ENCODE data around the gene CTIF. TPM values are rescaled to one million over a fixed set of nuclear protein-coding genes. Genes with fewer than 3 reads are reported as not detected.

CTIF gene
- total and polyA plus RNA-seq, 12 donors: 20.5 to 159 (median 57.0) TPM

DNA sequence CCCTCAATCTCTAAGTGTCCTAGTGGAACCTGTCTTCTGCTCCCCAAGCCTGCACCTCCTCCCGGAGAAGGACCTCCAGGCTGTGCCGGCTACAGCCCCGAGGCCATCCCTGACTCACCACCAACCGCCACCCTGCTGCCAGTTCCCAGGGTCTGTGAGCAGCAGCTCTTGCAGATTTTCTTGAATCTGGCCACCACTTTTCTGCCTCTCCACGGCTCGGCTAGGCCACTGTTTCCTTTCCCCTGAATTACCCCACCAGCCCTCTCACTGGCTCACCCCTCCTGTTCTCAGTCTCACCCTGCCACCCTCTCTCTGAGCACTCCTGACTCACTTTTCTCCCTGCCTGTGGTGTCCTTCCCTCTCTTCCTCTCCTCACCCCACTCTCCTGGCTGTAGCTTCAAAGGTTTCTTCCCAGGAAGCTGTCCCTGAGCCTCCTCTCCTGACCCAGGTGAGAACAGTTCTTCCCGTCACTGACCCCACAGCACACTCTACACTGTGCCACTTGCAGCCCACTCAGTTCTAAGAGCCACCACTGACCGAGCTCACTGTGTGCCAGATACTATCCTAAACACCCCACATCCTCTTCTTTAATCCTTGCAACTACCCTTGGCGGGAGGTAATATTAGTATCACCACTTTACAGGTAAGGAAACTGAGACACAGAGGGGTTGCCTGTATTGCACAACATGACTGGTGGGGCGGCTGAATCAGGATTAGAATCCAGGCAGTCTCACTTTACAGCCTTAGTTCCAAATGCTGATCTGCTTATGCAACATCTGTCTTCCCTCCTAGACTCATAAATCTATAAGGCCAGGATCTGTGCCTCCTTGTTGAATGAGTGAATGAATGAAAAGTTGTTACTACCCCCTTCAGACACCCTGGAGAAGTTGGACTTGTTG lies 300.3 kb downstream of the CTIF start:
- TF ChIP-seq, protein P1, sequence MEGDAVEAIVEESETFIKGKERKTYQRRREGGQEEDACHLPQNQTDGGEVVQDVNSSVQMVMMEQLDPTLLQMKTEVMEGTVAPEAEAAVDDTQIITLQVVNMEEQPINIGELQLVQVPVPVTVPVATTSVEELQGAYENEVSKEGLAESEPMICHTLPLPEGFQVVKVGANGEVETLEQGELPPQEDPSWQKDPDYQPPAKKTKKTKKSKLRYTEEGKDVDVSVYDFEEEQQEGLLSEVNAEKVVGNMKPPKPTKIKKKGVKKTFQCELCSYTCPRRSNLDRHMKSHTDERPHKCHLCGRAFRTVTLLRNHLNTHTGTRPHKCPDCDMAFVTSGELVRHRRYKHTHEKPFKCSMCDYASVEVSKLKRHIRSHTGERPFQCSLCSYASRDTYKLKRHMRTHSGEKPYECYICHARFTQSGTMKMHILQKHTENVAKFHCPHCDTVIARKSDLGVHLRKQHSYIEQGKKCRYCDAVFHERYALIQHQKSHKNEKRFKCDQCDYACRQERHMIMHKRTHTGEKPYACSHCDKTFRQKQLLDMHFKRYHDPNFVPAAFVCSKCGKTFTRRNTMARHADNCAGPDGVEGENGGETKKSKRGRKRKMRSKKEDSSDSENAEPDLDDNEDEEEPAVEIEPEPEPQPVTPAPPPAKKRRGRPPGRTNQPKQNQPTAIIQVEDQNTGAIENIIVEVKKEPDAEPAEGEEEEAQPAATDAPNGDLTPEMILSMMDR (IDR thresholded peaks at IDR 0.05): no peak
- no peak for TF ChIP-seq POLR2A (IDR thresholded peaks at IDR 0.05)
- H3K36me3 ChIP-seq (replicated peaks in 1 of 2): no peaks in the 10 kb centered on the region
- H3K27ac ChIP-seq: peak overlapping the region in 3 of 5 donors; percentile 66 to 73 (median 70)
- peaks cover 20 to 65% of the 10 kb centered on the region in 2 donors for H3K4me1 ChIP-seq (replicated peaks in 1 of 2)
- no peaks in the 10 kb centered on the region for H3K9me3 ChIP-seq (replicated peaks in 1 of 3)
- DNase-seq: peak; percentile 61 to 82 (median 76)
- H3K4me3 ChIP-seq: no peak overlapping the region
- WGBS, 4 donors: 44 to 56% (median 50%) methylated on average over 7 to 10 of the region's 10 CpGs
- intact Hi-C loops (cut with DNase I): loop anchor here in 1 of 2 donors (10.0 kb wide), 1 partner anchor 106 kb away; no protein-coding TSS in a partner anchor
- H3K27me3 ChIP-seq: no peaks in the 10 kb centered on the region

DNA sequence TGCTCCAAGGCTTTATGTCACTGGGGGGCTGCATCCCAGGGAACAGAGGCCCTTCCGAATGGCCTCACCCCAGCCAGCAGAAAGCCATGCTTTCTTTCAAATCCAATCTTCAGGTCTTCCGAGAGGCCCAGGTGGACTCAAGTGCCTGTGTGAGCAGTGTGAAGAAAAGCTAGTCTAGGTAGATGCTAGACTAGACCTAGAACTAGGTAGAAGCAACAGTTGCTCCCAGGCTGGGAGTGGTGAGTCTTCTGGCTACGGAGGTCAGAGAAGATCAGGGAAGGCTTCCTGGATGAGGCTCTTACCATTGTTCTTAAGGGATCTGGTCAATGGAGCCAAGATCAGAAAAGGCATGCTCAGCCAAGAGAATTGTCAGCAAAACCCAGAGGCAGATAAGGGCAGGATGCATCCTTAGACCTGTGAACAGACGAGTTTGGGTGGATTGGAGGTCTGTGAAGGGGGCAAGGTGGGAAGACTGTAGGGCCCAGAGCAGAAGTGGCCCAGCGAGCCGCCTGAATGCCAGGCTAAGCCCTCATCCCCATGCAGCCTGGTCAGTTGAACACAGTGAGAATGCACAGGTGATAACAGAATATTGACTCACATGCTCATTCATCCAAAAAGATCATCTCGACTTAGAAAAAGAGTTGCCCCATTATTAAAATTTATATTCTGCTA lies 301.1 kb downstream of the CTIF start:
- Histone ChIP-seq H3K4me1 (replicated peaks in 1 of 2) (peaks cover 20 to 65% of the 10 kb centered on the region in 2 donors), H3K4me3 (no peak overlapping the region), H3K9me3 (replicated peaks in 1 of 3) (no peaks in the 10 kb centered on the region), H3K27ac (peak overlapping the region in 3 of 5 donors; percentile 66 to 87 (median 73)), H3K36me3 (replicated peaks in 1 of 2) (no peaks in the 10 kb centered on the region), H3K27me3 (no peaks in the 10 kb centered on the region)
- 79 to 93% (median 82%) methylated on average over 6 to 7 of the region's 7 CpGs for WGBS, 4 donors
- TF ChIP-seq POLR2A (IDR thresholded peaks at IDR 0.05): no peak
- intact Hi-C loops (cut with DNase I): loop anchor here in 1 of 2 donors (10.0 kb wide), 1 partner anchor 105 kb away; no protein-coding TSS in a partner anchor
- DNase-seq: peak in 1 of 7 donors; percentile 11

DNA sequence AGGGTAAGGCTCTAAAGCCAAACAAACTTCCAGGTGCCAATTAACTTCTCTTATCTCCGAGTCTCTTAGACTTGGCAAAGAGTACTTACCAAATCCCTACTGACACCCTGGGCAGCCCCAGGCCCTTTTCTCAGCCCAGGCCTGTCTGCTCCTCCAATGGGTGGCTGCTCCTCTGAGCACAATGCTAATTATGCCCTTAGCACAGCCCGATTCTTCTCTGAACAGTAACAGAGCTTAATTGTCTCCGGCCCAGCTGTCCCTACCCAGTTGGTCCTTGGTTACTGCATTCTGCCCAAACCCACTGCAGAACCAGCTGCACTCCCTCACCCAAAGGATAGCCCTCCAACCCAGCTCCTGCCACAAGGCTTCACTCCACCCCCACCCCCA lies 301.7 kb downstream of the CTIF start:
- Histone ChIP-seq H3K9me3 (replicated peaks in 1 of 3) (no peaks in the 10 kb centered on the region), H3K4me1 (replicated peaks in 1 of 2) (peaks cover 20 to 66% of the 10 kb centered on the region in 2 donors), H3K27ac (peak overlapping the region in 2 of 5 donors; percentile 73 to 87), H3K36me3 (replicated peaks in 1 of 2) (no peaks in the 10 kb centered on the region), H3K4me3 (no peak overlapping the region), H3K27me3 (no peaks in the 10 kb centered on the region)
- intact Hi-C loops (cut with DNase I): no loop called here
- WGBS, 4 donors: 73 to 89% (median 80%) methylated on average over 3 of the region's 3 CpGs
- TF ChIP-seq POLR2A (IDR thresholded peaks at IDR 0.05): no peak
- TF ChIP-seq, protein P1 (IDR thresholded peaks at IDR 0.05): no peak
- peak in 1 of 7 donors; percentile 10 for DNase-seq

DNA sequence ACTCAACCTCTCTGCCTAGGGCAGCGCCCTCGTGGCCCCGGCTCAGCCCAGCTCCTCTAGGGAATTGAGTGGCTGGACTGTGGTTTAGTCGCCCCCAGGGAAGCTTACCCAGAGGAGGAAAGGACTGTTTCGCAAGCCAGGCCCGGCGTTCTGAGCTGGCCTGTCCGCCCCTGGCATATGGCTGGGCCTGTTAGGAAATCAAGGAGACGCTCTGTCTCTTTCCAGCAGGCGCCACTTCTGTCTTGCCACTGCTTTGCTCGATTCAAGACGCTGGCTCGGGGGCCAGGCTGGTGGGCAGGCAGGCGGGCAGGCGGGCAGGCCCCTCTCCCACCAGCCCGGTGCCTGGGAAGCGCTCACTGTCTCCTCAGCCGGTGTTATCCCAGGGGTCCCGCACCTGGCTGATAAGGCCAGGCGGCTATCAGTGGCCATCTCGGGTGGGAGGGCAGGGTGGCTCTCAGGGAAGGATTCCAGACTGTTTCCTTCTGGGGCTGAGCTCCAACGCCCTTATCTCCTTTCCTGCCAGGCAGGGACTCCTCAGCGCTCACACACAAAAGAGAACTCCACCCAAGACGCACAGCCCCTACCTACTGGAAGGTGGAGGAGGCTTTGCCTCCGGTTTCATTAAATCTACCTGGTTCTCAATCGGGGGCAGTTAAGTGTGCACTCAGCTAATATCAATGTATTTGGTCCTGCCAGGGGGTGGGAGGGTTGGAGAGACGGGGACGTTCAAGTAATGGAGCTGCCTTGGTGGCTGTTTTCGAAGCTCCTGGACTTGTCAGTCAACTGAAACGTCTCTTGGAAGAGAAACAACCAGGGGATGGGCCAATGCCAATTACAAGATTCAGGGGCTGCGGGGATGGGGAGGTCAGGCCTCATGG lies 302.8 kb downstream of the CTIF start:
- 58 to 71% (median 64%) methylated on average over 17 to 31 of the region's 31 CpGs for WGBS, 4 donors
- no peak overlapping the region for H3K4me3 ChIP-seq
- intact Hi-C loops (cut with DNase I): no loop called here
- H3K36me3 ChIP-seq (replicated peaks in 1 of 2): no peaks in the 10 kb centered on the region
- peak in 6 of 7 donors; percentile 49 to 85 (median 73) for DNase-seq
- peak overlapping the region in 4 of 5 donors; percentile 18 to 87 (median 50) for H3K27ac ChIP-seq
- TF ChIP-seq, protein P1 (IDR thresholded peaks at IDR 0.05): no peak
- no peak for TF ChIP-seq POLR2A (IDR thresholded peaks at IDR 0.05)
- no peaks in the 10 kb centered on the region for H3K27me3 ChIP-seq
- no peaks in the 10 kb centered on the region for H3K9me3 ChIP-seq (replicated peaks in 1 of 3)
- peaks cover 20 to 66% of the 10 kb centered on the region in 2 donors for H3K4me1 ChIP-seq (replicated peaks in 1 of 2)
